GM19397 (cell line): ENCODE results near the gene GPBP1.
"Not testable (repeated sequence)": the region's sequence is repeated elsewhere in the genome, so short reads cannot be mapped to it uniquely, and the experiment has no call there.

Source experiments
- ATAC-seq: cut with Tn5 transposase; IDR thresholded peaks from one replicate; pipeline ENCODE4 v1.9.1; 2021; ENCODE audit warnings: mild to moderate bottlenecking, moderate library complexity; ENCODE audit not compliant: unreplicated experiment

Gene GPBP1

GRCh38 chr5:57276353-57276752 is 102.5 kb downstream of the GPBP1 start:
- ATAC-seq, result no peak

GRCh38 chr5:57277085-57277484 is 103.2 kb downstream of the GPBP1 start:
- no peak for ATAC-seq

- ATAC-seq, result no peak
Observed at GRCh38 chr5:57280853-57281252, 107.0 kb downstream of the GPBP1 start.

- ATAC-seq, result not testable (repeated sequence)
Observed at GRCh38 chr5:57285084-57285483, 111.2 kb downstream of the GPBP1 start.

GRCh38 chr5:57291894-57292293 is 118.0 kb downstream of the GPBP1 start:
- no peak for ATAC-seq

- no peak for ATAC-seq
Observed at GRCh38 chr5:57292336-57292735, 118.5 kb downstream of the GPBP1 start.

- ATAC-seq, result peak; percentile 54
Observed at GRCh38 chr5:57298295-57298984, 124.6 kb downstream of the GPBP1 start.

- ATAC-seq, result peak; percentile 48
Observed at GRCh38 chr5:57298985-57299491, 125.2 kb downstream of the GPBP1 start.

GRCh38 chr5:57299986-57300385 is 126.1 kb downstream of the GPBP1 start:
- ATAC-seq, result no peak

GRCh38 chr5:57302164-57302563 is 128.3 kb downstream of the GPBP1 start:
- no peak for ATAC-seq

GRCh38 chr5:57302643-57303042 is 128.8 kb downstream of the GPBP1 start:
- no peak for ATAC-seq

GRCh38 chr5:57303985-57304384 is 130.1 kb downstream of the GPBP1 start:
- no peak for ATAC-seq

- no peak for ATAC-seq
Observed at GRCh38 chr5:57304931-57305330, 131.1 kb downstream of the GPBP1 start.

- ATAC-seq, result no peak
Observed at GRCh38 chr5:57306359-57306758, 132.5 kb downstream of the GPBP1 start.

- ATAC-seq, result no peak
Observed at GRCh38 chr5:57307516-57307915, 133.7 kb downstream of the GPBP1 start.

- not testable (repeated sequence) for ATAC-seq
Observed at GRCh38 chr5:57309022-57309421, 135.2 kb downstream of the GPBP1 start.

- no peak for ATAC-seq
Observed at GRCh38 chr5:57311251-57311650, 137.4 kb downstream of the GPBP1 start.

- no peak for ATAC-seq
Observed at GRCh38 chr5:57311921-57312735, 138.3 kb downstream of the GPBP1 start.

- no peak for ATAC-seq
Observed at GRCh38 chr5:57313716-57314115, 139.9 kb downstream of the GPBP1 start.
